WTC11 (cell line): ENCODE results near the gene RAB25. TPM values are rescaled to one million over a fixed set of nuclear protein-coding genes. Genes with fewer than 3 reads are reported as not detected.

Experiments
- AFF4 ChIP-seq: sonication (generic); formaldehyde crosslinking; IDR thresholded peaks from 2 replicates; pipeline ENCODE4 v1.8.1; 2023; ENCODE audit warnings: mild to moderate bottlenecking, missing genetic modification reagents, borderline replicate concordance
- AR ChIP-seq: fragments of 250-450 bp; sonication (Bioruptor Pico); IDR thresholded peaks from 2 replicates; pipeline ENCODE4 v1.9.0; 2021; ENCODE audit warnings: mild to moderate bottlenecking
- ATF2 ChIP-seq: sonication (generic); formaldehyde crosslinking; IDR thresholded peaks from 2 replicates; pipeline ENCODE4 v1.8.1; 2022; ENCODE audit warnings: low read depth, missing genetic modification reagents, borderline replicate concordance
- ATF3 ChIP-seq: sonication (generic); formaldehyde crosslinking; conservative IDR thresholded peaks from 2 replicates; pipeline ENCODE4 v1.8.1; 2022; ENCODE audit warnings: mild to moderate bottlenecking, missing genetic modification reagents
- CDX4 ChIP-seq: fragments of 250-450 bp; sonication (Bioruptor Pico); IDR thresholded peaks from 2 replicates; pipeline ENCODE4 v1.9.0; 2021; ENCODE audit warnings: moderate library complexity, mild to moderate bottlenecking, inconsistent platforms, borderline replicate concordance
- E2F1 ChIP-seq: sonication (generic); formaldehyde crosslinking; IDR thresholded peaks from 2 replicates; pipeline ENCODE4 v1.8.0; 2022; ENCODE audit warnings: mild to moderate bottlenecking, missing genetic modification reagents
- E2F5 ChIP-seq: sonication (generic); formaldehyde crosslinking; IDR thresholded peaks from 2 replicates; pipeline ENCODE4 v1.8.1; 2022; ENCODE audit warnings: mild to moderate bottlenecking, moderate library complexity, missing genetic modification reagents
- ELF4 ChIP-seq: sonication (generic); formaldehyde crosslinking; IDR thresholded peaks from 2 replicates; pipeline ENCODE4 v1.8.1; 2022; ENCODE audit warnings: low read depth, mild to moderate bottlenecking, moderate library complexity, missing genetic modification reagents
- EMX1 ChIP-seq: fragments of 250-450 bp; sonication (Bioruptor Pico); IDR thresholded peaks from 2 replicates; pipeline ENCODE4 v1.8.0; 2021; ENCODE audit warnings: mild to moderate bottlenecking
- FOXJ3 ChIP-seq: sonication (generic); formaldehyde crosslinking; IDR thresholded peaks from 2 replicates; pipeline ENCODE4 v1.9.0; 2021; ENCODE audit warnings: missing genetic modification reagents, mild to moderate bottlenecking, borderline replicate concordance
- GRHL2 ChIP-seq: fragments of 250-450 bp; sonication (Bioruptor Pico); IDR thresholded peaks from 2 replicates; pipeline ENCODE4 v1.8.0; 2022; ENCODE audit warnings: mild to moderate bottlenecking, moderate library complexity; ENCODE audit not compliant: insufficient replicate concordance, severe bottlenecking
- NFATC4 ChIP-seq: fragments of 250-450 bp; sonication (Bioruptor Pico); IDR thresholded peaks from 2 replicates; pipeline ENCODE4 v1.9.0; 2021; ENCODE audit warnings: mild to moderate bottlenecking
- NR1H2 ChIP-seq: sonication (generic); formaldehyde crosslinking; IDR thresholded peaks from 2 replicates; pipeline ENCODE4 v1.9.0; 2021; ENCODE audit warnings: mild to moderate bottlenecking, moderate library complexity, missing genetic modification reagents
- STAT6 ChIP-seq: sonication (generic); formaldehyde crosslinking; conservative IDR thresholded peaks from 2 replicates; pipeline ENCODE4 v1.8.1; 2023; ENCODE audit warnings: mild to moderate bottlenecking, low read depth, missing genetic modification reagents, moderate library complexity
- TEAD1 ChIP-seq: sonication (generic); formaldehyde crosslinking; IDR thresholded peaks from 2 replicates; pipeline ENCODE4 v1.8.0; 2022; ENCODE audit warnings: mild to moderate bottlenecking, missing genetic modification reagents
- TP53 ChIP-seq: sonication (generic); formaldehyde crosslinking; IDR thresholded peaks from 2 replicates; pipeline ENCODE4 v1.8.1; 2023; ENCODE audit warnings: mild to moderate bottlenecking, missing genetic modification reagents
- USF1 ChIP-seq: sonication (generic); formaldehyde crosslinking; IDR thresholded peaks from 2 replicates; pipeline ENCODE4 v1.8.0; 2022; ENCODE audit warnings: mild to moderate bottlenecking, missing genetic modification reagents
- ZBTB21 ChIP-seq: sonication (generic); formaldehyde crosslinking; IDR thresholded peaks from 2 replicates; pipeline ENCODE4 v1.8.1; 2023; ENCODE audit warnings: mild to moderate bottlenecking, missing genetic modification reagents, borderline replicate concordance
- ZNF416 ChIP-seq: fragments of 250-450 bp; sonication (Bioruptor Pico); IDR thresholded peaks from 2 replicates; pipeline ENCODE4 v1.9.0; 2021; ENCODE audit warnings: mild to moderate bottlenecking, inconsistent platforms
- ZNF423 ChIP-seq: fragments of 250-450 bp; sonication (Bioruptor Pico); IDR thresholded peaks from 2 replicates; pipeline ENCODE4 v2.1.2; 2022; ENCODE audit warnings: mild to moderate bottlenecking, moderate library complexity
- ZNF512 ChIP-seq: sonication (generic); formaldehyde crosslinking; IDR thresholded peaks from 2 replicates; pipeline ENCODE4 v1.8.1; 2022; ENCODE audit warnings: missing genetic modification reagents, borderline replicate concordance
- total RNA-seq: library from RNA; stranded (reverse); gene quantifications from 3 replicates; pipeline ENCODE4 v1.2.3, GENCODE V29; 2021

RAB25 gene
- total RNA-seq, 1 experiment from 2014 or later = 61.9 TPM

- peak; percentile 56; the same call in 1 of the 2 replicates for TF ChIP-seq E2F5 (CRISPR knock-in tag)
- no peak for TF ChIP-seq STAT6 (CRISPR knock-in tag)
- no peak for TF ChIP-seq FOXJ3 (CRISPR knock-in tag)
- TF ChIP-seq ZNF512 (CRISPR knock-in tag) = no peak
- TF ChIP-seq ATF3 (CRISPR knock-in tag) = no peak
- TF ChIP-seq EMX1 (CRISPR knock-in tag) = no peak
- no peak for TF ChIP-seq ZBTB21 (CRISPR knock-in tag)
- TF ChIP-seq ZNF423 (CRISPR knock-in tag) = peak; percentile 75
- no peak for TF ChIP-seq NR1H2 (CRISPR knock-in tag)
- TF ChIP-seq NFATC4 = no peak
- no peak for TF ChIP-seq CDX4 (CRISPR knock-in tag)
- TF ChIP-seq TEAD1 (CRISPR knock-in tag) = no peak; the same call in 1 of the 2 replicates
- no peak for TF ChIP-seq AFF4 (CRISPR knock-in tag)
- TF ChIP-seq E2F1 (CRISPR knock-in tag) = no peak
- TF ChIP-seq USF1 (CRISPR knock-in tag) = no peak; the same call in none of the 2 replicates
- no peak for TF ChIP-seq AR
- TF ChIP-seq ZNF416 = no peak
- TF ChIP-seq ELF4 (CRISPR knock-in tag) = no peak
- TF ChIP-seq GRHL2 (CRISPR knock-in tag) = no peak
- TF ChIP-seq TP53 = no peak
- no peak for TF ChIP-seq ATF2
Observed at GRCh38 chr1:156054500-156055280, 6.3 kb upstream of the RAB25 start, which contains the start of gene LAMTOR2 (continued).
